K562 (cell line): ENCODE results near the gene PSMD4. TPM values are rescaled to one million over a fixed set of nuclear protein-coding genes. Genes with fewer than 3 reads are reported as not detected.

ENCODE experiments used
- ATAC-seq: fragments of 200-7000 bp; cut with Tn5 transposase; 3 replicates; pipeline ENCODE4 v1.9.1; 2020; ENCODE audit warnings: moderate library complexity
- BruUV-seq: library from RNA; stranded (reverse); fragments of 400-500 nt; replicated peaks from 2 replicates; lab custom pipeline; 2021; lab: Mats Ljungman, UMichigan
- CTCF ChIA-PET: fragments of 300-600 bp; formaldehyde crosslinking; extraction: SDS; loops from one replicate; lab custom pipeline; 2021; ENCODE audit warnings: low intra/inter-chr PET ratio; lab: Yijun Ruan, JAX
- POLR2A ChIA-PET: fragments of 300-600, 350-650 bp; sonication (Branson Sonifier 250); formaldehyde crosslinking; extraction: SDS; loops from one replicate; lab custom pipeline; 2021; ENCODE audit warnings: antibody characterized with exemption, inconsistent platforms; lab: Yijun Ruan, JAX
- DNase-seq, 4 experiments: peaks; one replicate each; pipeline versions ENCODE4 v3.0.0 to v3.0.0-alpha.2; 2011 to 2018; ENCODE audit warnings: low spot score in 3 of 4, mixed read lengths in 3 of 4; ENCODE audit errors: extremely low read depth in 1 of 4
- FAIRE-seq: peaks from 2 replicates; lab custom pipeline; 2011; peaks lifted over from hg19 to GRCh38; lab: Jason Lieb, UNC
- H2AFZ ChIP-seq: 2 replicates; pipeline ENCODE4 v1.6.0; 2011; ENCODE audit warnings: low read depth, low read length, control low read depth, inconsistent platforms
- H3K27ac ChIP-seq: fragments of 200-600 bp; 3 replicates; pipeline ENCODE4 v1.8.0; 2011; ENCODE audit warnings: low read depth, mild to moderate bottlenecking, control low read depth, inconsistent platforms, low read length, moderate library complexity, mixed read lengths; ENCODE audit errors: extremely low read depth
- H3K27me3 ChIP-seq, 2 experiments: fragments of 300-600 bp in 1 of 2; 2 replicates in 1 of 2; 3 replicates in 1 of 2; pipeline versions ENCODE4 v1.6.0 to v1.8.0; 2011; ENCODE audit warnings: inconsistent platforms in 2 of 2, low read length in 2 of 2, mild to moderate bottlenecking in 1 of 2, mixed read lengths in 1 of 2, moderate library complexity in 1 of 2; ENCODE audit not compliant: control insufficient read depth in 2 of 2, insufficient read depth in 2 of 2
- H3K36me3 ChIP-seq: fragments of 300-600 bp; 3 replicates; pipeline ENCODE4 v1.8.0; 2011; ENCODE audit warnings: mild to moderate bottlenecking, low read length, inconsistent platforms; ENCODE audit not compliant: control insufficient read depth, insufficient read depth
- H3K4me1 ChIP-seq, 2 experiments: fragments of 200-600 bp in 1 of 2; replicated peaks in 1 of 2; 2 replicates in 1 of 2; 3 replicates in 1 of 2; pipeline versions ENCODE4 v1.5.1 to v1.8.0; 2011; ENCODE audit warnings: inconsistent platforms in 2 of 2, low read length in 2 of 2, mild to moderate bottlenecking in 1 of 2, mixed read lengths in 1 of 2, moderate library complexity in 1 of 2; ENCODE audit not compliant: control insufficient read depth in 2 of 2, insufficient read depth in 2 of 2
- H3K4me2 ChIP-seq: 2 replicates; pipeline ENCODE4 v1.6.1; 2011; ENCODE audit warnings: low read length, control low read depth, inconsistent platforms, mixed read lengths; ENCODE audit not compliant: insufficient read depth
- H3K4me3 ChIP-seq: fragments of 200-600 bp; sonication (generic), shearing (Covaris generic); 2 replicates; pipeline ENCODE4 v1.5.1; 2016; ENCODE audit warnings: control low read depth, inconsistent platforms
- H3K79me2 ChIP-seq: fragments of 200-600 bp; 3 replicates; pipeline ENCODE4 v1.8.0; 2011; ENCODE audit warnings: low read length, inconsistent platforms; ENCODE audit not compliant: control insufficient read depth, insufficient read depth
- H3K9ac ChIP-seq, 2 experiments: 2 replicates each; pipeline versions ENCODE4 v1.6.0 to v1.6.1; 2011; ENCODE audit warnings: low read depth in 2 of 2, low read length in 2 of 2, control low read depth in 1 of 2, inconsistent platforms in 1 of 2, mild to moderate bottlenecking in 1 of 2, mixed read lengths in 1 of 2; ENCODE audit not compliant: insufficient read depth in 1 of 2
- H3K9me1 ChIP-seq: one replicate; pipeline ENCODE4 v1.6.0; 2011; ENCODE audit warnings: inconsistent platforms, mild to moderate bottlenecking, low read length, moderate library complexity; ENCODE audit not compliant: control insufficient read depth, insufficient read depth
- H3K9me3 ChIP-seq: replicated peaks from 2 replicates; pipeline ENCODE4 v1.5.1; 2011; ENCODE audit warnings: low read depth, low read length, inconsistent platforms; ENCODE audit not compliant: control insufficient read depth, insufficient read depth
- H4K20me1 ChIP-seq: replicated peaks from 2 replicates; pipeline ENCODE4 v1.6.1; 2011; ENCODE audit warnings: low read length, inconsistent platforms, mixed read lengths; ENCODE audit not compliant: control insufficient read depth, insufficient read depth
- FOXK2 ChIP-seq, 2 experiments: fragments of 450-650 bp; IDR thresholded peaks in 1 of 2; conservative IDR thresholded peaks in 1 of 2; 2 replicates each; pipeline ENCODE4 v1.6.1; 2016; ENCODE audit warnings: low read depth in 2 of 2, mild to moderate bottlenecking in 1 of 2
- KHSRP ChIP-seq: fragments of 450-650 bp; IDR thresholded peaks from 2 replicates; pipeline ENCODE4 v1.6.1; 2017
- MCM3 ChIP-seq: fragments of 450-650 bp; IDR thresholded peaks from 2 replicates; pipeline ENCODE4 v1.6.1; 2016
- MXI1 ChIP-seq: IDR thresholded peaks from 2 replicates; pipeline ENCODE4 v1.6.1; 2011; ENCODE audit warnings: low read depth, mild to moderate bottlenecking, improper control_type of control experiment, low read length
- RBM25 ChIP-seq: fragments of 200-400 bp; formaldehyde crosslinking; IDR thresholded peaks from 2 replicates; pipeline ENCODE4 v1.6.1; 2018; ENCODE audit warnings: low read length, low read depth, moderate library complexity; ENCODE audit not compliant: severe bottlenecking
- SIX5 ChIP-seq, 2 experiments: IDR thresholded peaks; 2 replicates each; pipeline ENCODE4 v1.6.1; 2011; ENCODE audit warnings: low read length in 2 of 2, borderline replicate concordance in 1 of 2, low read depth in 1 of 2, mild to moderate bottlenecking in 1 of 2, moderate library complexity in 1 of 2; ENCODE audit not compliant: insufficient read depth in 1 of 2
- TSC22D4 ChIP-seq: fragments of 450-650 bp; IDR thresholded peaks from 2 replicates; pipeline ENCODE4 v1.6.1; 2016; ENCODE audit warnings: missing genetic modification characterization, missing biosample characterization, control low read depth
- ZFP36 ChIP-seq: fragments of 150-350 bp; IDR thresholded peaks from 2 replicates; pipeline ENCODE4 v1.6.1; 2018; ENCODE audit warnings: low read length, low read depth; ENCODE audit not compliant: partially characterized antibody
- ZNF24 ChIP-seq: fragments of 450-650 bp; IDR thresholded peaks from 2 replicates; pipeline ENCODE4 v1.6.1; 2016
- ZNF384 ChIP-seq: IDR thresholded peaks from 2 replicates; pipeline ENCODE4 v1.6.1; 2012; ENCODE audit warnings: low read depth, low read length, improper control_type of control experiment
- ZNF551 ChIP-seq: fragments of 250-450 bp; sonication (Bioruptor Pico); IDR thresholded peaks from 2 replicates; pipeline ENCODE4 v1.5.0; 2021; ENCODE audit warnings: mild to moderate bottlenecking, moderate library complexity
- WGBS: fragments of 100-300 bp; shearing (Covaris generic); methylation state at CpG from one replicate; pipeline ENCODE4 v1.1.6; 2016; ENCODE audit warnings: low coverage, mixed read lengths; ENCODE audit not compliant: insufficient coverage; ENCODE audit errors: missing lambda C conversion rate; 5-methylcytosine and 5-hydroxymethylcytosine counted together
- in situ Hi-C: fragments of 300-500 bp; cut with MboI; formaldehyde crosslinking; loops from 4 replicates; pipeline ENCODE4 v1.15.0; 2018; ENCODE audit warnings: inconsistent platforms, mixed read lengths
- intact Hi-C: fragments of 100-400 bp; cut with micrococcal nuclease; formaldehyde crosslinking; loops from 2 replicates; pipeline ENCODE4 v1.14.2; 2022
- polyA plus RNA-seq, 8 experiments: library from polyadenylated mRNA; depleted of rRNA in 4 of 8; stranded (reverse) in 5 of 8; unstranded in 3 of 8; fragments of >200 nt; fragmentation: Nextera tagmentation in 2 of 8; fragmentation: Illumina TruSeq in 1 of 8; extraction: Ambion mirVana in 2 of 8; extraction: Trizol in 1 of 8; gene quantifications; 2 replicates each; pipeline versions ENCODE4 v1.2.1 to v1.2.3, GENCODE V29; 2011 to 2014; ENCODE audit warnings: inconsistent platforms in 1 of 8, missing spikeins in 1 of 8
- total RNA-seq, 7 experiments: library from RNA; depleted of rRNA in 6 of 7; stranded (reverse); fragments of >200 nt in 6 of 7; fragmentation: Illumina TruSeq in 2 of 7; extraction: Trizol in 2 of 7; gene quantifications; 2 replicates each; pipeline versions ENCODE4 v1.2.1 to v1.2.3, GENCODE V29; 2011 to 2021; ENCODE audit warnings: low replicate concordance in 1 of 7
- TF ChIP-seq, protein P1 (sequence below), 2 experiments: fragments of 450-650 bp; IDR thresholded peaks; 2 replicates each; pipeline ENCODE4 v1.6.1; 2016
- TF ChIP-seq, protein P2 (sequence below), 3 experiments: fragments of 200-800 bp in 1 of 3; fragments of 250-450 bp in 1 of 3; fragments of 450-650 bp in 1 of 3; sonication (Bioruptor Pico) in 1 of 3; sonication (Bioruptor generic) in 1 of 3; formaldehyde crosslinking in 1 of 3; IDR thresholded peaks; 2 replicates each; pipeline versions ENCODE4 v1.6.1 to v1.8.0; 2016 to 2022; ENCODE audit warnings: mild to moderate bottlenecking in 2 of 3, missing genetic modification characterization in 2 of 3, missing compliant biosample characterization in 1 of 3, moderate library complexity in 1 of 3
- TF ChIP-seq, protein P3 (sequence below): fragments of 250-450 bp; sonication (Bioruptor Pico); IDR thresholded peaks from 2 replicates; pipeline ENCODE4 v1.5.0; 2022; ENCODE audit warnings: mild to moderate bottlenecking
- TF ChIP-seq, protein P4 (sequence below): sonication (generic); formaldehyde crosslinking; IDR thresholded peaks from 2 replicates; pipeline ENCODE4 v1.8.0; 2023; ENCODE audit warnings: mild to moderate bottlenecking, missing genetic modification reagents

PSMD4 gene
- total and polyA plus RNA-seq, 9 of the 15 experiments (the other 6 are each of a cell fraction or from before 2014, with no cell fraction given): 194 to 353 (median 295) TPM

DNA sequence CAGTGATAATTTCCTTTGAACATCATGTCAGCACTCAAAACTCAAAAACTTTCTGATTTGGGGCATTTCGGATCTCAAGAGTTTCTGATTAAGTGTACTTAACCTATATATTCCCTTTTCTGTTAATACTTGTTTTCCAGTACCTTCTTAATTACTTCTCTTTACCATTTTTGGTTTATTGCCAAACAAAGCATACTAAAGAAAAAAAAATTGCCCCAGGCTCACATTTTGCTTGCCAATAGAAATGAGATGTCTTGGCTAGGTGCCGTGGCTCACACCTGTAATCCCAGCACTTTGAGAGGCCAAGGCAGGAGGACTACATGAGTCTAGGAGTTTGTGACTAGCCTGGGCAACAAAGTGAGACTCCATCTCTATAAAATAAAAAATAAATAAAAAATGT is 4.8 kb downstream of the PSMD4 start:
- H3K36me3 ChIP-seq: peaks cover 49% of the 10 kb centered on the region; the same call in 2 of the 3 replicates
- no peak overlapping the region for H3K4me2 ChIP-seq
- DNase-seq: no peak
- 100% methylated on average over 2 of the region's 2 CpGs for WGBS
- CTCF ChIA-PET: no interaction called here
- no peaks in the 10 kb centered on the region for H4K20me1 ChIP-seq
- H3K27ac ChIP-seq: no peak overlapping the region
- no peak overlapping the region for H3K4me3 ChIP-seq
- no peak for ATAC-seq
- peaks cover 73% of the 10 kb centered on the region for H3K79me2 ChIP-seq
- no TSS peak for BruUV-seq
- no peak for FAIRE-seq
- no peaks in the 10 kb centered on the region for H3K27me3 ChIP-seq
- intact Hi-C loops (no loop called here), in situ Hi-C loops (no loop called here)
- peaks cover 0 to under 1% of the 10 kb centered on the region in 2 experiments; a peak in 3 of 5 replicates for H3K4me1 ChIP-seq
- no peaks in the 10 kb centered on the region for H3K9me1 ChIP-seq
- POLR2A ChIA-PET: no interaction called here
- H3K9ac ChIP-seq: no peak overlapping the region
- H3K9me3 ChIP-seq: no peaks in the 10 kb centered on the region
- H2AFZ ChIP-seq: no peak overlapping the region
- TF ChIP-seq FOXK2 (conservative IDR thresholded peaks at IDR 0.05 in 1 of 2, IDR thresholded peaks at IDR 0.05 in 1 of 2; ENCODE audit: low read depth in 2 of 2) (no peak), SIX5 (IDR thresholded peaks at IDR 0.05; ENCODE audit: borderline replicate concordance in 1 of 2, insufficient read depth in 1 of 2, low read depth in 1 of 2, low read length in 2 of 2) (no peak), TSC22D4 (tag) (no peak), RBM25 (no peak), KHSRP (no peak), MXI1 (no peak), ZNF24 (no peak), MCM3 (no peak), ZNF551 (no peak), ZNF384 (no peak), ZFP36 (no peak)
- TF ChIP-seq, protein P1, sequence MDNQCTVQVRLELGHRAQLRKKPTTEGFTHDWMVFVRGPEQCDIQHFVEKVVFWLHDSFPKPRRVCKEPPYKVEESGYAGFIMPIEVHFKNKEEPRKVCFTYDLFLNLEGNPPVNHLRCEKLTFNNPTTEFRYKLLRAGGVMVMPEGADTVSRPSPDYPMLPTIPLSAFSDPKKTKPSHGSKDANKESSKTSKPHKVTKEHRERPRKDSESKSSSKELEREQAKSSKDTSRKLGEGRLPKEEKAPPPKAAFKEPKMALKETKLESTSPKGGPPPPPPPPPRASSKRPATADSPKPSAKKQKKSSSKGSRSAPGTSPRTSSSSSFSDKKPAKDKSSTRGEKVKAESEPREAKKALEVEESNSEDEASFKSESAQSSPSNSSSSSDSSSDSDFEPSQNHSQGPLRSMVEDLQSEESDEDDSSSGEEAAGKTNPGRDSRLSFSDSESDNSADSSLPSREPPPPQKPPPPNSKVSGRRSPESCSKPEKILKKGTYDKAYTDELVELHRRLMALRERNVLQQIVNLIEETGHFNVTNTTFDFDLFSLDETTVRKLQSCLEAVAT (IDR thresholded peaks at IDR 0.05): no peak
- TF ChIP-seq, protein P2, sequence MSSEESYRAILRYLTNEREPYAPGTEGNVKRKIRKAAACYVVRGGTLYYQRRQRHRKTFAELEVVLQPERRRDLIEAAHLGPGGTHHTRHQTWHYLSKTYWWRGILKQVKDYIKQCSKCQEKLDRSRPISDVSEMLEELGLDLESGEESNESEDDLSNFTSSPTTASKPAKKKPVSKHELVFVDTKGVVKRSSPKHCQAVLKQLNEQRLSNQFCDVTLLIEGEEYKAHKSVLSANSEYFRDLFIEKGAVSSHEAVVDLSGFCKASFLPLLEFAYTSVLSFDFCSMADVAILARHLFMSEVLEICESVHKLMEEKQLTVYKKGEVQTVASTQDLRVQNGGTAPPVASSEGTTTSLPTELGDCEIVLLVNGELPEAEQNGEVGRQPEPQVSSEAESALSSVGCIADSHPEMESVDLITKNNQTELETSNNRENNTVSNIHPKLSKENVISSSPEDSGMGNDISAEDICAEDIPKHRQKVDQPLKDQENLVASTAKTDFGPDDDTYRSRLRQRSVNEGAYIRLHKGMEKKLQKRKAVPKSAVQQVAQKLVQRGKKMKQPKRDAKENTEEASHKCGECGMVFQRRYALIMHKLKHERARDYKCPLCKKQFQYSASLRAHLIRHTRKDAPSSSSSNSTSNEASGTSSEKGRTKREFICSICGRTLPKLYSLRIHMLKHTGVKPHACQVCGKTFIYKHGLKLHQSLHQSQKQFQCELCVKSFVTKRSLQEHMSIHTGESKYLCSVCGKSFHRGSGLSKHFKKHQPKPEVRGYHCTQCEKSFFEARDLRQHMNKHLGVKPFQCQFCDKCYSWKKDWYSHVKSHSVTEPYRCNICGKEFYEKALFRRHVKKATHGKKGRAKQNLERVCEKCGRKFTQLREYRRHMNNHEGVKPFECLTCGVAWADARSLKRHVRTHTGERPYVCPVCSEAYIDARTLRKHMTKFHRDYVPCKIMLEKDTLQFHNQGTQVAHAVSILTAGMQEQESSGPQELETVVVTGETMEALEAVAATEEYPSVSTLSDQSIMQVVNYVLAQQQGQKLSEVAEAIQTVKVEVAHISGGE (CRISPR knock-in tag; IDR thresholded peaks at IDR 0.05): no peak
- TF ChIP-seq, protein P3, sequence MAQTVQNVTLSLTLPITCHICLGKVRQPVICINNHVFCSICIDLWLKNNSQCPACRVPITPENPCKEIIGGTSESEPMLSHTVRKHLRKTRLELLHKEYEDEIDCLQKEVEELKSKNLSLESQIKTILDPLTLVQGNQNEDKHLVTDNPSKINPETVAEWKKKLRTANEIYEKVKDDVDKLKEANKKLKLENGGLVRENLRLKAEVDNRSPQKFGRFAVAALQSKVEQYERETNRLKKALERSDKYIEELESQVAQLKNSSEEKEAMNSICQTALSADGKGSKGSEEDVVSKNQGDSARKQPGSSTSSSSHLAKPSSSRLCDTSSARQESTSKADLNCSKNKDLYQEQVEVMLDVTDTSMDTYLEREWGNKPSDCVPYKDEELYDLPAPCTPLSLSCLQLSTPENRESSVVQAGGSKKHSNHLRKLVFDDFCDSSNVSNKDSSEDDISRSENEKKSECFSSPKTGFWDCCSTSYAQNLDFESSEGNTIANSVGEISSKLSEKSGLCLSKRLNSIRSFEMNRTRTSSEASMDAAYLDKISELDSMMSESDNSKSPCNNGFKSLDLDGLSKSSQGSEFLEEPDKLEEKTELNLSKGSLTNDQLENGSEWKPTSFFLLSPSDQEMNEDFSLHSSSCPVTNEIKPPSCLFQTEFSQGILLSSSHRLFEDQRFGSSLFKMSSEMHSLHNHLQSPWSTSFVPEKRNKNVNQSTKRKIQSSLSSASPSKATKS (CRISPR knock-in tag): no peak
- TF ChIP-seq, protein P4, sequence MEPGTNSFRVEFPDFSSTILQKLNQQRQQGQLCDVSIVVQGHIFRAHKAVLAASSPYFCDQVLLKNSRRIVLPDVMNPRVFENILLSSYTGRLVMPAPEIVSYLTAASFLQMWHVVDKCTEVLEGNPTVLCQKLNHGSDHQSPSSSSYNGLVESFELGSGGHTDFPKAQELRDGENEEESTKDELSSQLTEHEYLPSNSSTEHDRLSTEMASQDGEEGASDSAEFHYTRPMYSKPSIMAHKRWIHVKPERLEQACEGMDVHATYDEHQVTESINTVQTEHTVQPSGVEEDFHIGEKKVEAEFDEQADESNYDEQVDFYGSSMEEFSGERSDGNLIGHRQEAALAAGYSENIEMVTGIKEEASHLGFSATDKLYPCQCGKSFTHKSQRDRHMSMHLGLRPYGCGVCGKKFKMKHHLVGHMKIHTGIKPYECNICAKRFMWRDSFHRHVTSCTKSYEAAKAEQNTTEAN: no peak
